ENCODE results near the gene GLS2.

The GLS2 gene

GRCh38 chr12:56431288-56431687, 56.7 kb downstream of the GLS2 start:
- H3K36me3 Mint-ChIP-seq, result peaks cover 6% of the 10 kb centered on the region
- H3K9me3 Mint-ChIP-seq, result no peaks in the 10 kb centered on the region
- H3K27me3 Mint-ChIP-seq, result no peaks in the 10 kb centered on the region
- no peak overlapping the region for H3K4me3 Mint-ChIP-seq
- H3K4me1 Mint-ChIP-seq, result no peaks in the 10 kb centered on the region
- H3K27ac Mint-ChIP-seq, result no peak overlapping the region

DNA sequence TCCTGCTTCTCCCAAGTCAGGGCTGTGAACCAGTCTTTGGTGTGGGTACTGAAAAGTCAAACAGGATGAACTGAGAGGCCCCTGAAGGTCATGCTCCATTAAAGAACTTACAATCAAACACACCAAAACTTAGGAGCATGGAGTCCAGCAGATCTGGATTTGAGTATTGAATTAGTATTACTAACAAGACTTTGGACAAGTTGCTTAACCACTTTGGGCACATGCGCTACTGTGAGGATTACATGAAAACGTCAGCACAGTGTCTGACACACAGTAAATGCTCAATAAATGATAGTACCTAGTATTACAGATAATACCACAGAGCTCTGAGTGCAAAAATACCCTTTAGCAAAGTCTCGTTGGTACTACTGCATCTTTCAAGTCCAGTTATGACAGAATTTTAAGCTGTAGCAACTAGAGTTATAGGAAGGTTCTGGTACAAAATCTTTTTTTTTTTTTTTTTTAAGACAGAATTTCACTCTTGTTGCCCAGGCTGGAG, 62.0 kb downstream of the GLS2 start:
- no peaks in the 10 kb centered on the region for H3K9me3 Mint-ChIP-seq
- H3K27me3 Mint-ChIP-seq, result no peaks in the 10 kb centered on the region
- H3K4me3 Mint-ChIP-seq, result no peak overlapping the region
- H3K4me1 Mint-ChIP-seq, result peaks cover 15% of the 10 kb centered on the region
- H3K36me3 Mint-ChIP-seq, result peaks cover 7% of the 10 kb centered on the region
- peak overlapping the region; percentile 51 for H3K27ac Mint-ChIP-seq

DNA sequence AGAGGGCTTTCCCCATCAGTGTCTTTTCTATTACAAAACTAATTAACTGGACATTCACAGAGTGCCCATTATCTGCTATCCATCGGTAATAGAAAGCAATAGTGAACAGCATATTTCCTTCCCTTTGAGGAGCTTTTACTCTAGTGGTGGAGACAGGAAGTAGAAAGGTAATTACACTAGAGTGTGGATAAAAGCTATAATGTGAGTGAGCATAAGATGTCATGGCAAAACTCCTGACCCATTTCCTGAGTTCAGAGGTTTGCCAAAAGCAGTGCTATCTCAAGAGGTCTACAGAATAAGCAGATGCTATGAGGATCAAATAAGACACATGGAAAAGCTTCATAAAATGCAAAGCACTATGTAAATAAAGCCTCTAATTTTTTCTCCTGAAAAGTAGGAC, 62.8 kb downstream of the GLS2 start:
- peak overlapping the region; percentile 59 for H3K27ac Mint-ChIP-seq
- no peaks in the 10 kb centered on the region for H3K27me3 Mint-ChIP-seq
- H3K4me3 Mint-ChIP-seq, result no peak overlapping the region
- H3K4me1 Mint-ChIP-seq, result peaks cover 15% of the 10 kb centered on the region
- peaks cover 7% of the 10 kb centered on the region for H3K36me3 Mint-ChIP-seq
- H3K9me3 Mint-ChIP-seq, result no peaks in the 10 kb centered on the region
